Measurements from ENCODE around the gene SSTR1.

- TF ChIP-seq CTCF (IDR thresholded peaks at IDR 0.05 in 4 of 5, conservative IDR thresholded peaks at IDR 0.05 in 1 of 5) (no peak), POLR2A (IDR thresholded peaks at IDR 0.05) (no peak)
Observed at GRCh38 chr14:38261620-38262019, 53.9 kb downstream of the SSTR1 start.

Data from gastrocnemius medialis (tissue), 4 donors.